ENCODE results near the gene BIK. TPM values are rescaled to one million over a fixed set of nuclear protein-coding genes. Genes with fewer than 3 reads are reported as not detected.
A peak's percentile ranks its signal among the peaks of the same experiment; 100 is the strongest.

The BIK gene
- polyA plus RNA-seq, 1 of the 3 experiments (the other 2 are of a cell fraction), result 0.66 TPM

GRCh38 chr22:43090130-43090789 is 20.3 kb upstream of the BIK start:
- CTCF ChIA-PET, result interaction anchor here (0.6 to 1.4 kb wide), 4 partner anchors 9 to 223 kb away, joined by 3 to 7 read pairs (median 3); partner anchors contain the start of gene BIK
- POLR2A ChIA-PET, result no interaction called here
- Histone ChIP-seq H2AFZ (ENCODE audit: low read depth) (no peak overlapping the region), H3K9me2 (no peaks in the 10 kb centered on the region), H3K4me2 (no peak overlapping the region), H3K9me3 (no peaks in the 10 kb centered on the region), H3F3A (replicated peaks; ENCODE audit: insufficient read depth) (no peaks in the 10 kb centered on the region), H3K4me1 (ENCODE audit: control insufficient read depth in 1 of 2, insufficient read depth in 2 of 2, low read depth in 1 of 2, low read length in 1 of 2) (peaks cover 0 to 3% of the 10 kb centered on the region in 2 experiments; a peak in 1 of 4 replicates), H3K4me3 (ENCODE audit: low read depth in 2 of 2, low read length in 1 of 2) (no peak overlapping the region), H4K20me1 (ENCODE audit: insufficient read depth) (no peaks in the 10 kb centered on the region), H3K36me3 (replicated peaks in 1 of 2; ENCODE audit: control insufficient read depth in 1 of 2, insufficient read depth in 2 of 2, low read length in 1 of 2) (no peaks in the 10 kb centered on the region), H3K27me3 (ENCODE audit: insufficient read depth) (no peaks in the 10 kb centered on the region), H3K27ac (ENCODE audit: low read depth in 2 of 2, low read length in 1 of 2) (no peak overlapping the region), H3K79me2 (ENCODE audit: insufficient read depth) (no peaks in the 10 kb centered on the region), H3K9ac (no peak overlapping the region)
- peak; percentile 53 for DNase-seq
- WGBS (ENCODE audit: low lambda C conversion rate), result 78% methylated on average over 5 of the region's 6 CpGs
- TF ChIP-seq, protein P1, sequence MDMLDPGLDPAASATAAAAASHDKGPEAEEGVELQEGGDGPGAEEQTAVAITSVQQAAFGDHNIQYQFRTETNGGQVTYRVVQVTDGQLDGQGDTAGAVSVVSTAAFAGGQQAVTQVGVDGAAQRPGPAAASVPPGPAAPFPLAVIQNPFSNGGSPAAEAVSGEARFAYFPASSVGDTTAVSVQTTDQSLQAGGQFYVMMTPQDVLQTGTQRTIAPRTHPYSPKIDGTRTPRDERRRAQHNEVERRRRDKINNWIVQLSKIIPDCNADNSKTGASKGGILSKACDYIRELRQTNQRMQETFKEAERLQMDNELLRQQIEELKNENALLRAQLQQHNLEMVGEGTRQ (IDR thresholded peaks at IDR 0.05; ENCODE audit: borderline replicate concordance, low read depth, low read length), result no peak
- TF ChIP-seq NFIC (IDR thresholded peaks at IDR 0.05; ENCODE audit: borderline replicate concordance) (no peak), RAD21 (IDR thresholded peaks at IDR 0.05; ENCODE audit: low read length) (peak; percentile 62), GATA2 (CRISPR knock-in tag; IDR thresholded peaks at IDR 0.05) (no peak), SMC3 (IDR thresholded peaks at IDR 0.05; ENCODE audit: low read depth, low read length) (peak; percentile 25; the same call in 1 of the 2 replicates), IRF3 (IDR thresholded peaks at IDR 0.05; ENCODE audit: low read depth, low read length) (no peak), CTCF (IDR thresholded peaks at IDR 0.05) (peak; percentile 47)
- TF ChIP-seq, protein P2, sequence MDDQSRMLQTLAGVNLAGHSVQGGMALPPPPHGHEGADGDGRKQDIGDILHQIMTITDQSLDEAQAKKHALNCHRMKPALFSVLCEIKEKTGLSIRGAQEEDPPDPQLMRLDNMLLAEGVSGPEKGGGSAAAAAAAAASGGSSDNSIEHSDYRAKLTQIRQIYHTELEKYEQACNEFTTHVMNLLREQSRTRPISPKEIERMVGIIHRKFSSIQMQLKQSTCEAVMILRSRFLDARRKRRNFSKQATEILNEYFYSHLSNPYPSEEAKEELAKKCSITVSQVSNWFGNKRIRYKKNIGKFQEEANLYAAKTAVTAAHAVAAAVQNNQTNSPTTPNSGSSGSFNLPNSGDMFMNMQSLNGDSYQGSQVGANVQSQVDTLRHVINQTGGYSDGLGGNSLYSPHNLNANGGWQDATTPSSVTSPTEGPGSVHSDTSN (IDR thresholded peaks at IDR 0.05), result no peak

GRCh38 chr22:43092085-43092484 is 18.5 kb upstream of the BIK start:
- TF ChIP-seq RXRA (IDR thresholded peaks at IDR 0.05; ENCODE audit: borderline replicate concordance, low read depth) (no peak), EZH2phosphoT487 (IDR thresholded peaks at IDR 0.05; ENCODE audit: borderline replicate concordance, low read depth) (no peak)
- no peak overlapping the region for H2AFZ ChIP-seq (ENCODE audit: low read depth)
- 88% methylated on average over 9 of the region's 9 CpGs for WGBS (ENCODE audit: low lambda C conversion rate)
- no peak for DNase-seq
- H3K27me3 ChIP-seq (ENCODE audit: insufficient read depth), result no peaks in the 10 kb centered on the region
- CTCF ChIA-PET, result no interaction called here
- no peaks in the 10 kb centered on the region for H3K9me2 ChIP-seq
- H3K4me1 ChIP-seq (ENCODE audit: control insufficient read depth in 1 of 2, insufficient read depth in 2 of 2, low read depth in 1 of 2, low read length in 1 of 2), result peaks cover 0 to 3% of the 10 kb centered on the region in 2 experiments; a peak in 1 of 4 replicates
- H3K9ac ChIP-seq, result no peak overlapping the region
- H4K20me1 ChIP-seq (ENCODE audit: insufficient read depth), result no peaks in the 10 kb centered on the region
- H3K4me2 ChIP-seq, result no peak overlapping the region
- no peaks in the 10 kb centered on the region for H3K79me2 ChIP-seq (ENCODE audit: insufficient read depth)
- no peaks in the 10 kb centered on the region for H3K9me3 ChIP-seq
- H3F3A ChIP-seq (replicated peaks; ENCODE audit: insufficient read depth), result no peaks in the 10 kb centered on the region
- H3K27ac ChIP-seq (ENCODE audit: low read depth in 2 of 2, low read length in 1 of 2), result no peak overlapping the region
- no peak overlapping the region for H3K4me3 ChIP-seq (ENCODE audit: low read depth in 2 of 2, low read length in 1 of 2)
- H3K36me3 ChIP-seq (replicated peaks in 1 of 2; ENCODE audit: control insufficient read depth in 1 of 2, insufficient read depth in 2 of 2, low read length in 1 of 2), result no peaks in the 10 kb centered on the region
- POLR2A ChIA-PET, result no interaction called here
